Cerebellar nuclear complex (tissue), 1 donor: ENCODE measurements around the gene IFT25.
"Not testable (repeated sequence)": the region's sequence is repeated elsewhere in the genome, so short reads cannot be mapped to it uniquely, and the experiment has no call there.

Source experiments
- DNase-seq, 2 experiments: peaks; one replicate each; lab custom pipeline; 2025; lab: John Stamatoyannopoulos, UW

The IFT25 gene

DNA sequence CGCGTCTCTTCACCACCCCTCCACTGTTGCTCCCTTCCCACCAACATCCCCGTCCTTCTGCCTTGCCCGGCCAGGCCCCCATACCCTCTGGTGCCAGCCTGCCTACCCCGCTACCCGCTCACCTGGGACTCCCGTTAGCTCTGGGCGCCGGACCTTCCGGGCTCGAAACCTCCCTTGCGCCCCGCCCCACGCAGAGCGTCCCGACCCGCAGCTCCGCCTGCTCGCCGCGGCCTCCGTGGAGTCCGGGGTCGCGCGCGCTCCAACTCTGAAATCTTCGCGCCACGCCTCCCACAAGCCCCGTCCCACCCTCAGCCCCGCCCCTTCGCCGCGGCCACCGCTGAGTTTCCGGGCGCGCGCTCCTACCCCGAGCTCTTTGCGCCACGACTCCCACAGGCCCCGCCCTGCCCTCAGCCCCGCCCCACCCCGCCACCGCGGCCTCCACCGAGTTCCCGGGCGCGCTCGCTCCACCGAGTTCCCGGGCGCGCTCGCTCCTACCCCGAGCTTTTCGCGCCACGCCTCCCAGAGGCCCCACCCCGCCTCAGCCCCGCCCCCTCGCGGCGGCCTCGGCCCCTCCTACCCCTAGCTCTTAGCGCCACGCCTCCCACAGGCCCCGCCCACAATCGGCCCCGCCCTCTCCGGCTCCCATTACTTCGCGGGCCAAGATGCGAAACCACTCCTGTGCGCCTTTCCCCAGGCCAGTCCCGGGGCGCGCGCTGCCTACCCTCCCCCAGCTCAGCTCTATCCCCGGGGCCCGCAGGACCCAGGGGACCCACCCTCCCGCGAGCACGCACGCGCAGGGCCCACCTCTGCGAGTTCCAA is at the start of gene IFT25:
Gene IFT25 (minus strand): TSS at position 267 of the 819 bp plus-strand sequence. CDS start 5,617 bp downstream, outside the sequence.
- DNase-seq: peak; percentile 62 to 80

DNA sequence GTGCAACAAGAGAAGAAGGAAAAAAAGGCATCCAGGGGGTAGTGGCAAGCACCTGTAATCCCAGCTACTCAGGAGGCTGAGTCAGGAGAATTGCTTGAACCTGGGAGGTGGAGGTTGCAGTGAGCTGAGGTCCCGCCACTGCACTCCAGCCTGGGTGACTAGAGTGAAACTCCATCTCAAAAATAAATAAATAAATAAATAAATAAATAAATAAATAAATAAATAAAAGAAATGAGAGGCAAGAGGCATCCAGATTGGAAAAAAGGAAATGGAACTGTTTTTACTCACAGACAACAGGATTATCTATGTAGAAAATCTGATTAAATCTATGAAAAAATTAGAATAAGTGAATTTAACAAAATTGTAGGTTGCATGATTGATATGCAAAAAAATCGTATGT is 49.0 kb upstream of the IFT25 start:
- not testable (repeated sequence) for DNase-seq

DNA sequence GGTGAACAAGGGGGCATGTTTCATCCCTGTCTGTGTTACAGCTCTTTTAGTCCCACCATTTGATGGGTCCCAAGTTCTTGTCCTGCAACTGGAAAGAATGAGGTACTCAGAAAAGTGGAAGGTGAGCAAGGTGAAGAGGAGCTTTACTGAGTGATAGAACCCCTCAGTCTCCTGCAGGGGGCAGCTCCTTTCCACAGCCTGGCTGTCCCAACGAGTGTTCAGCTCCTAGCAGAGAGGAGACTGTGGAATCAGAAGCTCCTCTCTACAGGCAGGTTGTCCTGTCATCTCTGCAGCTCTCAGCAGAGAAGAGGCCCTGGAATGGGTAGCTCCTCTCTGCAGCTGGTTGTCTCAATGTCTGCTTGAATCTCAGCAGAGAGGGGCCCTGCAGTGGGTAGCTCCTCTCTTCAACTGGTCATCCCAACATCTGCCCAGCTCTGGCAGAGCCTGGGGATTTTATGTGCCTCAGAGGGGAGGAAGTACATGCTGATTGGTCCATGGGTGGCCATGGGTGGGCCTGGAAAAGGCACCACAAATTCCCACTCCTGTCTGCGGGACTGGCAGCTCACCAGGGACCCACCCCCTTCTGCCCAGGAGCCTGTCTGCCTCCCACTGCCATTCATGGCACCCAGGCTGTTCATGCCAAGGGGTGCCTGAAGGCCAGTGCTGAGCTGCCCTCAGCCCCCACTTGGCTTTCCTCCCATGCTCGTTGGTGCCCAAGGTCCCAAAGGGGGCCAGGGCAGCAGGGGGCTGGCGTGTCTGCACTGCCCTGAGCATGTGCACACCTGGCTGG is 46.8 kb upstream of the IFT25 start:
- DNase-seq: no peak

DNA sequence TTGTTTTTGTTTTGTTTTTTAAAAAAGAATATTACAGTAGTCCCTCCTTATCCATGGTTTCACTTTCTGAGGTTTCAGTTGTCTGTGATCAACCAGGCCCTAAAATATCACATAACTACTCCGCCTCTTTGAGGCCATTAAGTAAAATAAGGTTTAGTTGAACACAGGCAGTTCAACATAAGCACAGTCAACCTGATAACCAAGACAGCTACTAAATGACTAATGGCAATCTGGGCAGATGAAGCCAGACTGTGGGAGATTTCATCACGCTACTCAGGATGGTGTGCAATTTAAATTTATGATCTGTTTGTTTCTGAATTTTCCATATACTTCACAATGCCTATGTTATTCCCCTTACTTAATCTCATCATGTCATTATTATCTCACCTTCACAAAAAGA is 42.4 kb upstream of the IFT25 start:
- no peak for DNase-seq

DNA sequence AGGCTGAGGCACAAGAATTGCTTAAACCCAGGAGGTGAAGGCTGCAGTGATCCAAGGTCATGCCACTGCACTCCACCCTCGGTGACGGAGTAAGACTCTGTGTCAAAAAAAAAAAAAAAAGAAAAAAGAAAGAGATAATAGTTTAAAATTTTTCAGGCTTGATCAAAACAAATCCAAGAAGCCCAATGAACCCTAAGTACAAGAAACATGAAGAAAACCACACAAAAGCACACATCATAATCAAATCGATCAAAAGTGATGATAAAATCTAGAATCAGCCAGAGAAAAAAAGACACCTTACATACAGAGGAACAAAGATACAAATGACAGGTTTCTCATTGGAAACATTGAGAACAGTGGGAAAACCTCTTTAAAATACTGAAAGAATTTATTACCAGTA is 41.0 kb upstream of the IFT25 start:
- no peak for DNase-seq

DNA sequence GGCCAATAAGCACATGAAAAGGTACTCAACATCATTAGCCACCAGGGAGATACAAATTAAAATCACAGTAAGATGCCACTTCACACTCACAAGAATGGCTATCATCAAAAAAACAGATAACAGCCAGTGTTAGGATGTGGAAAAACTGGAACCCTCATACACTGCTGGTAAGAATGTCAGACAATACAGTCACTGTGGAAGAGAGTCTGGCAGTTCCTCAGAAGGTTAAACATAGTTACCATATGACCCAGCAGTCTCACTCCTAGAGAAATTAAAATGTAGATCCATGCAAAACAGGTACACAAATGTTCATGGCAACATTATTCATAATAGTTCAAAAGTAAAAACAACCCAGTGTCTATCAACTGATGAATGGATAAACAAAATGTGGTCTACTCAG is 39.2 kb upstream of the IFT25 start:
- no peak for DNase-seq

DNA sequence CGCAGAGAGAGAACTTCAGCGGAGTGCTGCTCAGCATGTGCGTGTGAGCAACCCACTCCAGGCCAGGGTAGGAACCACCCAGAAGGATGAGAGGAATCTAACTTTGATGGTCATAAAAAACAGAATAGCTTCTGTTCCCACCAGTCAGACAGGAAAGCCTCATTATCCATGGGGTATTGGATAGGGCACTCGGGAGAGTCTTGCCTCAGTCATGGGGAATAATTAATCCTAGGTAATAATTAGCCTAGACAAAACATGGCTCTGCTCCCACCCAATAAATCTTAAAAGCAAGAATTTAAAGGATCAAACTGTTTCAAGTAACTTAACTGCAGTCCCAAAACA is 37.2 kb upstream of the IFT25 start:
- no peak for DNase-seq

DNA sequence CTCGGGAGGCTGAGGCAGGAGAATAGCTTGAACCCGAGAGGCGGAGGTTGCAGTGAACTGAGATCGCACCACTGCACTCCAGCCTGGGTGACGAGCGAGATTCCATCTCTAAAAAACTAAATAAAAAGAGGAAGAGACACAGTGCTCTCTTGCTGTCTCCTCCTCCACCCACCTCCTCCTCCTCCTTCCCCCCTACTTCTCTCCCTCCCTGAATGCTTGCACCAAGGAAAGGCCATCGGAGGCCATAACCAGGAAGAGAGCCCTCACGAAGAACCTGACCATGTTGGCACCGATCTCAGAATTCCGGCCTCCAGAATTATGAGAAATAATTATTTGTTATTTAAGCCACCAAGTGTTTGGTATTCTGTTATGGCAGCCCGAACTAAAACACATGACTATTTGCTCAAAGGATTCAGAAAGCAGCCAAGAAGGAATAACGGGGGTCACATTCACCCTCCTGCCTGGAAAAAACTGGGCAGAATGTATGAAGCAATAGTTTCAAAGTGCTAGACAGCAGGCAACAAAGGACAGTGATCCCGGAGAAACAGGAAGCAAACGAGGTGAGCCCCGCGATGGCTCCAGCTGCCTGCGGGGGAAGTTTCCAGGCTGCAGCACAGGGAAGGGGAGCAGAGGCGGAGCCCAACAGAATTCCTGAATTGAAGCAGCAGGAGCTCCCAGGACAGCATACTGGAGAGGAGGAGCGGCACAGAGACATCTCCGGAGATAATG is 36.7 kb upstream of the IFT25 start:
- DNase-seq: no peak

DNA sequence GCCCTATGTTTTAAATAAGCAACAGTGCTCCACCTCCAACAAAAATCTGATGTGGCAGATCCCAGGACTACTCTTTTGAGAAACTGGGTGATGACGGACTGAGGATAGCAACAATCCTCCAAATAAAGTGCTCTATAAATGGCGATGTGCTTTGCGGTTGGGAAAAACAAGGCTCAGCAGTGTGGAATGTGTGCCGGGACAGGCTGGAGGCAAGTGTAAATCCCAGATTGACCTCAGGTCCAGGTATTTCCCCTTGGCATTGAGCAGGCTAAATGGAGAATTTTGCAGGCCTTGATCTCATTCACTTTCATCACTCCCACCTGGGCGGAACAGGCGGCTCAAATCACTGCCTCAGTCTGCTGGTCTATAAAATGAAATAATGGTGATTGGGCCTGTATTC is 35.7 kb upstream of the IFT25 start:
- DNase-seq: no peak

DNA sequence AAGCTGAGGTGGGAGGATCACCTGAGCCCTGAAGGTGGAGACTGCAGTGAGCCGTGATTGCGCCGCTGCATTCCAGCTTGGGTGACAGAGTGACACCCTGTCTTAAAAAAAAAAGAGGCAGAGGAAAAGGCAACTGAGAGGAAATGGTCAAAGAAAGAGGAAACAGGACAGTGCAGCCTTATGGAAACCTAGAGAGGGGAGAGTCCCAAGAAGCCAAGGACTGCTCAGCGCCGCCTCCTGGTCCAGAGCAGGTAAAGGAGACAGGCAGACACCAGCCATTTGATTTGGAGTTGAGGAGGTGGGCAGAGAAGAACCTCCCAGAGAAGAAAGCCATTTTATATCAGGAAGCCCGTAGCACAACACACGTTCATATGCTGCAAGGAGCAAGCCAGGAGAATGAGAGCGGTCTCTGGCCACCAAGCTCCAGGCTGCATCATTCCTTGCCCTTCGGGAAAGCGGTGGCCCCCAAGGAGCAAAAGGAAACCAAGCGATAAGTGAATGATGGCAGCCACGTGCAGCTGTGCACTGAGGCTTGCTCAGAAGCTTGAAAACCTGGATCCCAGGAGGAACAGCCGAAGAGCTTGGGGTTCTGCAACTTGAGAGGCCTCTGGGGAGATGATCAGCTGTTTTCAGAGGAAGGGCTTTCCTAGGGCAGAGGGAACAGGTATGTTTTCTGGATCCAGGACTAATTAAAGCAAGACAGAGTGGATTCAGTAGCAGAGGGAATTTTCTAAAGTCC is 34.4 kb upstream of the IFT25 start:
- no peak for DNase-seq

DNA sequence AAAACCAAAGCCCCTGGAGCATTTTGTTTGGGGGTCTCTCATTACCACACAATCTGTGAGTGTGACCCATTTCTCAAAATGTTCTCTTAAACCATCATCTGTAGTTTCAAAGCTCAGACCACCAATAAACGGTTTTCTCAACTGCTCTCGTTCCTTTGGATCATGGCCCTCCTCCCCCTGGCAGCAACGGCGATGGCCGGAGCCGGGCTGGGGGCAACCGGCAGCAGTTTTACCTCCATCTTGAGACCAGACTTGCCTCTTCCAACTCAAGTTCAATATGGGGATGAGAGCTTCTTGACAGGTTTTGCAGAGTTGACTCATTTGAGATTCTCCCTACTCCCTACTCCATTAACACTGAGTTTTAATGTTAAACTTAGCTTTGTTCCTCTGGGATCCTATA is 30.4 kb upstream of the IFT25 start:
- DNase-seq: no peak

DNA sequence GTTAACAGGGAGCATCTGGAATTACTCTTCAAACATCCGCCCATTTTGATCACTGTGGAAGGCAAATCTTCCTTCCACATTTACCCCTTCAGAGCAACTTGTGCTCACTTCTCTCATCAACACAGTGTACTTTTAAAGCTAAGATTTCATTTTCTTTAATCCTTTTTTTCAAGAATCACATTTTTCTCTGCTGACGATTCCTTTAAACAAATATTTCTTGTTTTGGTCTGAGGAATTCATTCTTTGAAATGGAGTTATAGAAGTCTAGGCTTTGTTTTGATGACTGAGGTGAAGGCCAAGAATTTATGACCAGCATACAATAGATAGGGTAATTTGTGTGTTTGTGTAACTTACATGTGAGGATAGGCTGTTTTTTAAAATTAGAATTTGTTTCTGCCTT is 26.2 kb upstream of the IFT25 start:
- DNase-seq: no peak

DNA sequence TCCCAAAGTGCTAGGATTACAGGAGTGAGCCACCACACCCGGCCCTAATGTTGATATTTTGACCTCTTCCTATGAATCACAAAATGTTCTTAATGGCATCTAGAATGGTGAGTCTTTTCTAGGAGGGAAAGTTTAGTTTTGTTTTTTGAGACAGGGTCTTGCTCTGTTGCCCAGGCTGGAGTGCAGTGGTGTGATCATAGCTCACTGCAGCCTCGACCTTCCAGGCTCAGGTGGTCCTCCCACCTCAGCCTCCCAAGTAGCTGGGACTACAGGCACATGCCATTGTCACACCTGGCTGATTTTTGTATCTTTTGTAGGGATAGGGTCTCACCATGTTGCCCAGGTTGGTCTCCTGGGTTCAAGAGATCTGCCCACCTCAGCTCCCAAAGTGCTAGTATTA is 23.8 kb upstream of the IFT25 start:
- not testable (repeated sequence) for DNase-seq

DNA sequence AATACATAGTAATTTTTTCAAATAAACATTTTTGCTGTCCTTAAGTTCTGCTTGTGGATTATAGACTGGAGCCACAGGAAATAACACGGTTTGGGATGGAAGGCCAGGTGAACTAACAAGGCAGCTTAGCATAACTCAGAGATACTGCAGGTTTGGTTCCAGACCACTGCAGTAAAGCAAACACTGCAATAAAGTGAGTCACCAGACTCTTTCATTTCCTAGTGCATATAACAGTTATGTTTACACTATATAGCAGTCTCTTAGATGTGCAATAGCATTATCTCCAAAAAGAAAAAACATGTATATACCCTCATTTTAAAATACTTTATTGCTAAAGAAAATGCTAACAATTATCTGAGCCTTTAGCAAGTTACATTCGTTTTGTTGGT is 22.6 kb upstream of the IFT25 start:
- no peak for DNase-seq

DNA sequence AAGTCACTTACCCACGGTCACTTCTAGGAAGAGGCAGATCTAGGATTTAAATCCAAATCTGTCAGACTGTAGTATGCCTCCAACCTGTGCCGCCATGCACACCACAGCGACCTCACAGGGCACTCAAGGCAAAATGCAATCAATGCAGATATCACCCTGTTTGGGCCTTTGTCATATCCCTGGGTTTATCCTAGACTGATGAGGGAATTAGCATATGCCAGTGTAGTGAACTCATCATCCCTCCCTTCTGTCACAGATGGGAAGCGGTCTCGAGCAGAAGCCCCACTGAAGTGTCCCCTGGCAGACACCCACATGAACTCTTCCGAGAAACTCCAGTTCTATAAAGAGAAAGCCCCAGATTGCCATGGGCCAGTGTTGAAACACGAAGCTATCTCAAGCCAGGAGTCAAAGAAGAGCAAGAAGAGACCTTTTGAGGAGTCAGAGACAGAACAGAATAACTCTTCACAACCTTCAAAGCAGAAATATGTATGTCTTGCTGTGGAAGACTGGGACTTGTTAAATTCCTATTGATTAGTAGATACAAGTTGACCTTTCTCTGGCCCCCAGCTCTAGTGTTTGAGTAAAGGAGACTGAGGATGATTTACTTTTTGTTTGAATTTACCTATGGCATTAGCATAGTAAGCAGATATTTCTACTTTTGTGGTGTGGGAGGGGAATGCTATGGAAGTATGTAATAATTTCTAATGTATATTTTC is 22.1 kb upstream of the IFT25 start:
- no peak for DNase-seq

DNA sequence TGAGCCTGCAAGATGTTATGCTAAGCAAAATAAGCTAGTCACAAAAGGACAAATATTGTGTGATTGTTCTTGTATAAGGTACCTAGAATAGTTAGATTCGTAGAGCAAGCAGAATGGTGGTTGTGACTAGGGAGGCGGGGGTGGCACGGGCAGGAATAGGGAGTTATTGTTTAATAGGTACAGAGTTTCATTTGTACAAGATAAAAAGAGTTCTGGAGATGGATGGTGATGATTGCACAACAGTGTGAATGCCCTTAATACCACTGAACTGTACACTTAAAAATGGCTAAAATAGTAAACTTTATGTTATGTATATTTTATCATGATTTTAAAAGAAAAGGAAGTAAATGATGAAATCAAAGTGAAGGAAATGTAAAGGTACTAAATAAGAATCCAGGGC is 21.3 kb upstream of the IFT25 start:
- no peak for DNase-seq

DNA sequence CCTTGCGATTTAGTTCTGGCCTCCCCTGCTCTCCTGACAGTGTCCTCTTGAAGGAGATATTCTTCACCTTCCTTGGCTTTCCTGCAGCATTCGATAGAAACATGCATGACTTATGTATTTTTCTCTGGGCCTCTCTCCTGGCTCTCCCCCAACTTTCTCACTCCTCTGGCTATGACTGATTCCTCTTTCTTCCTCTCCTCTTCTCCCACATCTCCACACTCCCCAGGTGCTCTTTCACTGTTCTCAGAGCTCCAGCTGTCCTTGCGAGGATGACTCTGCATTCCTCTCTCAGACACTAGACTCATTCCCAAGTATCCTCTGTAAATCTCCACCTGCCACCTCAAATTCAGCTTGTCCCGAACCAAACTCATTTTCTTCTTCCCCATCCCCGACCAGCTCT is 18.6 kb upstream of the IFT25 start:
- no peak for DNase-seq

DNA sequence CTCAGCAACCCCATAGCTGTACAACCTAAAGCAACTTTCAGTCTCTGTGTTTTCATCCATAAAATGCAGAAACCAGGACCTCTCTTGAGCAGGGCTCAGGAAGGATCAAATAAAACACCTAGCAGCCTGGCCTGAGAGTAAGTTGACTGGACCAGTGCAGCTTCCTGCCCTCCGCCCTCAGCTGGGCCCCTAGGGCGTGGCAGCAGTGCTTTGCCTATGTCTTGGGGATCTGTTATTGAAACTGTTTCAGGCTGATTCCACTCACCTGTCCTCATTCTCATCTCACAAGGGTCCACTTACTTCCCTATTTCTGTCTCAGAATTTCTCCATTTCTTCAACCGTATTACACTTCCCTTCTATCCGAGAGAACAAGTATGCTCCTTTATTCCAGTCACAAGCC is 18.0 kb upstream of the IFT25 start:
- DNase-seq: no peak

DNA sequence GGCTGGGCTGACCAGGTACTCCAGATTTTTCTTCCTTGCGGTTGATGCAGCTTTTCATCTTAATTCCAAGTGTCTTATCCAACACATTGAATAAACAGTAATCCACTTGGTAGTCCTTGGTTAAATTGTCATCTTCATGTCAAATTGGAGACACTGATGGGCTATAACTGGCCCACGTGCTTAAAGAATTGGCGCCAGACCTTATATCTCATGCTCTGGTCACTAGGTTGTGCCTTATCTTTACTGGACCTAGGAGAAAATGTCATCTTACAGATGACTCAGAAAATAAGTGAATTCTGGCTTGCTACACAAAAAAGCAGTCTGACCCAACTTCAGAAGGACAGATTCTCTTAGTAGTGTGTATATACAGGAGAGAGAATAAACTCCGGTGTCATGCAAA is 16.9 kb upstream of the IFT25 start:
- DNase-seq: no peak

DNA sequence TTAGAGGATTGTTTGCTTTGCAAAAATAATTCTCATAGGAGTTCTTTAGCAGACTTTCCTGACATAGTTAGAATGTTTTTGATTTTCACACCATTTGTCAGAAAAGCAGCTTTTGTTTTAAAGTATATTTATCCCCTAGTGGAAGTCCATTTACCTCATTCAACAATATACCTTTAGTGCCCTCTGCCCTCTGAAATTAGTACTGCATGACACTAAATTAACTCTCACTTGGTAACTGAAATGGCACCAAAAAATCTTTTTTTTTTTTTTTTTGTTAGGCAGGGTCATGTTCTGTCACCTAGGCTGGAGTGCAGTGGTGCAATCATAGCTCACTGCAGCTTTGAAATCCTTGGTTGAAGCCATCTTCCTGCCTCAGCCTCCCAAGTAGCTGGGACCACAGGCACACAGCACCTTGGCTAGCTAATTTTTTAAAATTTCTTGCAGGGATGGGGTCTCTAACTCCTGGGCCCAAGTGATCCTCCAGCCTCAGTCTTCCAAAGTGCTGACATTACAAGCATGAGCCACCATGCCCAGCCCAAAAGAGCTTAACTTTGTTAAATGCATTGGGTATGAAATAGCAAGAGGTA is 14.3 kb upstream of the IFT25 start:
- DNase-seq: no peak

DNA sequence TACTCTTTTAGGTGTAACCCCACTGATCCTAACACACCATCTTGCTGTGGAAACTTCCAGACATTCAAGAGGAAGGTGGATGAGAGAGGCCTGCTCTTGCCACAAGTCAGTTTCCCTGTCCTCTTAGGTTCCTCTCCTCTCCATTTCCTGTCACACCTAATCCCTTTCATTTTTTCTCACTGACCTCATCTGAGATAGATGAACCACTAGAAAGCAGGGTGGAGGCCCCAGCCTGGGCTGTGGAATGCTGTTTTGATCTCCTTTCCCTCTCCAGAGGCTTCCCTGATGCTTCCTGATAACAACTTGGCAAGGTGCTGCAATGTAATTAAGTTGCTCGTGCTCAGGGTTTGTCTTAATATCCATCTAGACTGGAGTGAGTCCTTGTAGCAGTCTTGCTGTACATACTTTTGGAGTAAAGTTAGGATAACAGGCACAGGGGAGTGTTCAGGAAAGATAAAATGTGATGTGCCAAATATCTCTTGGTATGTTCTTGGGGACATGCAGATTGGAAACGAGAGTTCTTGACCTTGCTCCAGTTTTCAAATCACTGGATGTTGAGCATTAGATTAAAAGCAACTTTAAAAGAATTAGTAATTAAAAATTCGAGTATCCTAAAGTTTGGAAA is 11.8 kb upstream of the IFT25 start:
- no peak for DNase-seq
